GM18873 (cell line): ENCODE results near the gene PRRT1B.

Experiments
- ATAC-seq: cut with Tn5 transposase; IDR thresholded peaks from one replicate; pipeline ENCODE4 v1.9.1; 2021; ENCODE audit warnings: mild to moderate bottlenecking, moderate library complexity, moderate number of reproducible peaks; ENCODE audit not compliant: unreplicated experiment, low FRiP score

The PRRT1B gene

GRCh38 chr9:131521822-131522221, 23.5 kb upstream of the PRRT1B start:
- no peak for ATAC-seq

- no peak for ATAC-seq
Measured at GRCh38 chr9:131522257-131523085, 22.9 kb upstream of the PRRT1B start.

GRCh38 chr9:131523086-131523388, 22.3 kb upstream of the PRRT1B start:
- ATAC-seq, result no peak

DNA sequence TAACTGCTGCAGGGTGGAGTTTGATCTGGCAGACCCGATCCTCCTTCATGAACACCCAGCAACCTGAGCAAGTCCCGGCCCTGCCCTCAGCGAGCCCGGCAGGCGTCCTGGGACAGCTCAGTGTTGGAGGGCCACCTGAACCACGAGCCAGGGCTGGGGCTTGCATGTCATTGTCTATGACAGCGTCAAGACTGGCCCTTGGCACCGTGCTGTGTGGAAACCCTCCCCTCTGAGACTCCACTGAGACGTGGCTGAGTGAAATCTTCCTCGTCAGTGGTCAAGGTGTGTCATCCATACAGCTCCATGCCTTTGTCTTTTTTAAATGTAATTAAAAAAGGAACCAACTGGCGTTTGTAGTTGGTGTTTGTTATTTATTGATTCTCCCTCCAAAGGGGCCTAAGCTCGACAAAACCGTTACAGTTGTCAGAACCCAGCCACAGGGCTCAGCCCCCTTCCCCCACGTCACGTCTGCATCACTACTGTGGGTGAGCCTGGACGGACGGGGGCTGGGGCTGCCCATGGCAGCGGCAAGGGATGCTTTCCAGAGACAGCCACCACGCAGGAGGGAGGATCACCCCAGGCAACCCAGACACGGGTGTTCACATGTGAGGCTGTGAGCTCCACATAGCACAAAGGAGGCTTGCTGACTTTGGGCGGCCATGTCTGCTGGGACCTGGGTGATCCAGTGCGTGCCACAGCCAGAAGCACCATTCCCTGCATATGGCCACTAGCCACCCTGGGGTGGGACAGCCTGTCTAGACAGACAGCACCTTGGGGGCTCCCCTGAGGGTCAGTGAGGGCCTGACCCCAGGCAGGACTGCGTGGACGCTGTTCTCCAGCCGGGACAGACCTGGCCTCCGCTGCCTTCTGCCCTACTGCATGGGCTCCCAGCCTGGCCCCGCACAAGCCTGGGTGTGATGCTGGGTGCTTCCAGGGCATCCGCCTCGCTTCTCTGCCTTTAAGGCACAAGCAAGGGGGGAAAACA, 21.6 kb upstream of the PRRT1B start:
- no peak for ATAC-seq

- ATAC-seq, result no peak
Measured at GRCh38 chr9:131524665-131525315, 20.5 kb upstream of the PRRT1B start.

DNA sequence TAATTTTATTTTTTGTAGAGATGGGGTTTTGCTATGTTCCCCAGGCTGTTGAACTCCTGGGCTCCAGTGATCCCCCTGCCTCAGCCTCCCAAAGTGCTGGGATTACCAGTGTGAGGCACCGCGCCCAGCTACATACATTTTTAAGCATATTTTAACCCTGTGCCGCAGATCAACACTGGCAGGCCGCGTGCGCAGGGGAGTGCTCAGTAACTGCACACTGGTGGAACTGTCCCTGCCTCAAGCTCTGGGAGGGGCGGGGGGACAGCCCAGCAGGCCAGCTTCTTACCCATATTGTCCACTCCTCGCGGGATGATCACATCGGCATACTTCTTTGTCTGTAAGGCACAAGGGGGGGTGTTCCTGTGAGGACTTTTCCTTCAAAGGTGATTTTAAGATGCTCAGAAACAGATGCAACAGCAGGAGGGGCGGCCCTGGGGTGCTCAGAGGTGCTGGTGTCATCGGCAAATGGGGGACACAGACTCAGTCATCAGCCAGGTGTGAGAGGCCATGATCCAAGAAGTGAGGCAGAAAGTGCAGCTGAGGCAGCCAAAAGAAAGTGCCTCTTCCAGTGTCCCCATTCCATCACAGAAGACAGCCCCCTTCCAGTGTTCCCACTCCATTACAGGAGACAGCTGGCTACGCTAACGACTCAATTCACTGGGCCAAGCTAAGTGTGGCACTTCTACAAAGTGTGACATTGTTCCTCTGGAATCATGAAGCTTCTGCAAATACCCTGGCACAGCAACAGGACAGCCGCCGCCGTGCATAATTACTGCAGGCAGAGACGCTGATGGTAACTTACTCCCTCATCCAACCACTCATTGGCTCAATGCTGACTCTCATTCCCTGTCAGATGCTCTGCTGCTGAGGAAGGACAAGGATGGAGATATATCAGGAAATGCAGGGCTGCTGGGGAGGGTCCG, 19.4 kb upstream of the PRRT1B start:
- ATAC-seq, result no peak

DNA sequence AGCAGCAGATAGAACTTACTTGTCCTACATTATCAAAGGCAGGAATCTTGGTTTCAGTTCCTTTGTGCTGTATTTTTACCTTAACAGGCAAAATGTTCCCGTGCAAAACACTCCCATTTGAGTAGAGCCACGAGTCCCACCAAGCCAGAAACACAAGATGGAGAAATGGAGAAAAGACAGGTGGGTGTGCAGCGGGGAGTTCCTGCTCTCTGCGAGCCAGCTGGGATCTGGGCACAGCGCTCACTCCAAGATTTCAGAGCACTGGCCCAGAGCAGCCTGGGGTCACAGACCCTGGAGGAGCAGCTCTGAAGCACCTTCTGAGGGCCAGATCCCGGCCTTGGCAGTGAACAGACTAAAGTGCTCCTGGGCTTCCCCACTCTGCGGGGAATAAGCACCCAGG, 17.1 kb upstream of the PRRT1B start:
- no peak for ATAC-seq

- ATAC-seq, result no peak
Measured at GRCh38 chr9:131528886-131529505, 16.3 kb upstream of the PRRT1B start.

- no peak for ATAC-seq
Measured at GRCh38 chr9:131529597-131530545, 15.5 kb upstream of the PRRT1B start.

GRCh38 chr9:131530546-131530919, 14.8 kb upstream of the PRRT1B start:
- ATAC-seq, result no peak

GRCh38 chr9:131530920-131531832, 14.1 kb upstream of the PRRT1B start, which contains the start of gene UCK1:
Gene UCK1 (minus strand): TSS chr9:131531263. CDS start chr9:131531174, 89 bp downstream.
- peak; percentile 61 for ATAC-seq

GRCh38 chr9:131534721-131535237, 10.5 kb upstream of the PRRT1B start:
- no peak for ATAC-seq

- ATAC-seq, result no peak
Measured at GRCh38 chr9:131537946-131538345, 7.4 kb upstream of the PRRT1B start.

GRCh38 chr9:131539223-131539923, 6.0 kb upstream of the PRRT1B start:
- ATAC-seq, result no peak

DNA sequence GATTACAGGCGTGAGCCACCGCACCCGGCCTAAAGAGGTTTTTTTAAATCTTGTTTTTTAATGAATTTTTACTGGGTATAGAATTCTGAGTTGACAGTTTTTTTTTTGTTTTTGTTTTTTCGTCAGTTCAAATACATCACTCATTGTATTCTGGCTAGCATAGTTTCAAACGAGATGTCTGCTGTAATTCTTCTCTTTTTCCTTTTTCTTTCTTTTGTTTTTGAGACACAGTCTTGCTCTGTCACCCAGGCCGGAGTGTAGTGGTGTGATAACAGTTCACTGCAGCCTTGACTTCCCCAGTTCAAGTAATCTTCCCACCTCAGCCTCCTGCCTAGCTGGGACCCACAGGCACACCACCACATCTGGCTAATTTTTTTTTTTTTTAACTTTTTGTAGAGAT, 2.2 kb upstream of the PRRT1B start:
- ATAC-seq, result no peak

DNA sequence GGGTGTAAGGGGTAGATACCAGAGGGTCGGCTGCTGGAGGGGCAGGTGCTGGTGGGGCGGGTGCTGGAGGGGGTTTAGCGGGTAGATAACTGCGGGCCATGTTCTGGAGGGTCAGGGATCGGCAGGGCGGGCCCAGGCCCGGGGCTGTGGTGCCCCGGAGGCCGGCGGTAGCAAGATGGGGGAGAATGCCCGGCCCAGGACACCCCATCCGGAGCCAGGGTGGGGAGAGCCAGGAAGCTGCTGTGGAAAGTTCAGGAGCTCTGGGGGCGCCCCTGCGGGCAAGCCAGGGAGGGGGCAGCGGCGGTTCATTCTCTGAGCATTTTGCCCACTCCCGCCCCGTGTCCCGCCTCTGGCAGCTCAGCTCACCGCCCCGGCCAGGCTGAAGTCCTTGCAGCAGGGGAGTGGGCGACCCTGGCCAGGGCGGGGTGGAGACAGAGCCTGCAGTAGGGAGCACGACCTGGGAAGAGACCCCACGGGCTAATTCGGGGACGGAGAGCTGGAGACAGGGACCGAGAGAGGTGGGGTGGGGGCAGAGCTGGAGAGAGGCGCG, 538 bp downstream of the PRRT1B start:
- no peak for ATAC-seq
